Measurements from ENCODE around the gene GINS1.

GRCh38 chr20:25465243-25466135 is 58.0 kb downstream of the GINS1 start:
- TF ChIP-seq CTCF (conservative IDR thresholded peaks at IDR 0.05; ENCODE audit: low read depth in 2 of 2), result no peak
- TF ChIP-seq ZNF331 (CRISPR knock-in tag; IDR thresholded peaks at IDR 0.05; ENCODE audit: low read depth), result no peak
